Panc1 (cell line): ENCODE measurements around the gene WNT3A. TPM values are rescaled to one million over a fixed set of nuclear protein-coding genes. Genes with fewer than 3 reads are reported as not detected.

ENCODE experiments used
- ATAC-seq: fragments of 200-7000 bp; cut with Tn5 transposase; 2 replicates; pipeline ENCODE4 v1.9.1; 2020; ENCODE audit warnings: mild to moderate bottlenecking, moderate library complexity
- BruUV-seq: library from RNA; stranded (reverse); fragments of 400-500 nt; replicated peaks from 2 replicates; lab custom pipeline; 2021; lab: Mats Ljungman, UMichigan
- CTCF ChIA-PET: fragments of 300-600 bp; sonication (Branson Sonifier 250); formaldehyde crosslinking; loops from one replicate; lab custom pipeline; 2022; ENCODE audit warnings: antibody characterized with exemption; lab: Charles Lee
- POLR2A ChIA-PET: fragments of 300-600 bp; sonication (Branson Sonifier 250); formaldehyde crosslinking; loops from one replicate; lab custom pipeline; 2022; ENCODE audit warnings: antibody characterized with exemption; lab: Charles Lee
- DNase-seq: peaks from one replicate; pipeline ENCODE4 v3.0.0-alpha.2; 2010; ENCODE audit warnings: low read depth, low spot score
- H3K27ac ChIP-seq: 2 replicates; pipeline ENCODE4 v1.5.1; 2011; ENCODE audit warnings: mild to moderate bottlenecking, low read length, inconsistent platforms
- H3K27me3 ChIP-seq: fragments of 200-500 bp; sonication (Bioruptor generic); 2 replicates; pipeline ENCODE4 v1.6.0; 2014; ENCODE audit warnings: low read length, inconsistent platforms; ENCODE audit not compliant: control insufficient read depth, insufficient read depth
- H3K36me3 ChIP-seq: fragments of 200-500 bp; sonication (Bioruptor generic); 2 replicates; pipeline ENCODE4 v1.5.1; 2014; ENCODE audit warnings: inconsistent platforms, mild to moderate bottlenecking, low read length, moderate library complexity; ENCODE audit not compliant: control insufficient read depth, insufficient read depth
- H3K4me1 ChIP-seq: 2 replicates; pipeline ENCODE4 v1.5.1; 2011; ENCODE audit warnings: inconsistent platforms, mild to moderate bottlenecking, low read length, moderate library complexity; ENCODE audit not compliant: control insufficient read depth, insufficient read depth
- H3K4me3 ChIP-seq, 2 experiments: 2 replicates each; pipeline ENCODE4 v1.5.1; 2011 to 2012; ENCODE audit warnings: low read depth in 2 of 2, low read length in 2 of 2, mild to moderate bottlenecking in 2 of 2, inconsistent platforms in 1 of 2, moderate library complexity in 1 of 2
- H3K9me3 ChIP-seq: fragments of 200-500 bp; sonication (Bioruptor generic); 2 replicates; pipeline ENCODE4 v1.5.1; 2014; ENCODE audit warnings: low read depth, mild to moderate bottlenecking, inconsistent platforms, low read length, moderate library complexity; ENCODE audit not compliant: control insufficient read depth, insufficient read depth
- POLR2AphosphoS5 ChIP-seq: IDR thresholded peaks from 2 replicates; pipeline ENCODE4 v1.6.1; 2012; ENCODE audit warnings: mild to moderate bottlenecking, low read depth, low read length, moderate library complexity
- REST ChIP-seq, 2 experiments: IDR thresholded peaks; 2 replicates each; pipeline ENCODE4 v1.6.1; 2011 to 2012; ENCODE audit warnings: low read depth in 2 of 2, control low read depth in 1 of 2, low read length in 1 of 2, mild to moderate bottlenecking in 1 of 2, moderate library complexity in 1 of 2; ENCODE audit not compliant: insufficient read depth in 1 of 2
- SIN3A ChIP-seq: IDR thresholded peaks from 2 replicates; pipeline ENCODE4 v1.6.1; 2012; ENCODE audit warnings: low read depth, mild to moderate bottlenecking, low read length, moderate library complexity, borderline replicate concordance; ENCODE audit not compliant: insufficient read depth
- TCF7L2 ChIP-seq: IDR thresholded peaks from 2 replicates; pipeline ENCODE4 v1.6.1; 2011; ENCODE audit warnings: mild to moderate bottlenecking, low read depth, low read length, inconsistent platforms
- in situ Hi-C: cut with HindIII; loops from 2 replicates; pipeline ENCODE4 v1.10.0; 2016; ENCODE audit warnings: low sequenced_read_pairs, low pct_unique_long_range_greater_than_20kb
- intact Hi-C: fragments of 100-400 bp; cut with micrococcal nuclease; formaldehyde crosslinking; loops from one replicate; pipeline ENCODE4 v1.10.0; 2022; ENCODE audit not compliant: unreplicated experiment
- total RNA-seq: library from RNA; stranded (reverse); gene quantifications from one replicate; pipeline ENCODE4 v1.2.1, GENCODE V29; 2021; ENCODE audit not compliant: unreplicated experiment
- TF ChIP-seq, protein P1 (sequence below): fragments of 450-650 bp; IDR thresholded peaks from 2 replicates; pipeline ENCODE4 v1.5.1; 2017; ENCODE audit warnings: mild to moderate bottlenecking

The WNT3A gene
- total RNA-seq, 1 experiment from 2014 or later: not detected

GRCh38 chr1:228109073-228109961, 102.5 kb downstream of the WNT3A start, which contains the start of gene MRPL55:
Gene MRPL55, minus strand, starts transcription at chr1:228109299. Its CDS starts 1,039 bp downstream, at chr1:228108260.
- CTCF ChIA-PET: interaction anchor here (0.6 kb wide), 1 partner anchor 21 kb away, joined by 3 read pairs; no protein-coding TSS in a partner anchor
- TF ChIP-seq SIN3A (peak; percentile 76; the same call in 1 of the 2 replicates), TCF7L2 (peak; percentile 57; the same call in 1 of the 2 replicates), POLR2AphosphoS5 (peak; percentile 89), REST (IDR thresholded peaks at IDR 0.05; ENCODE audit: insufficient read depth in 1 of 2, low read depth in 2 of 2, low read length in 1 of 2) (peak in 1 of 2 experiments; percentile 44; a peak in 1 of 4 replicates)
- TF ChIP-seq, protein P1, sequence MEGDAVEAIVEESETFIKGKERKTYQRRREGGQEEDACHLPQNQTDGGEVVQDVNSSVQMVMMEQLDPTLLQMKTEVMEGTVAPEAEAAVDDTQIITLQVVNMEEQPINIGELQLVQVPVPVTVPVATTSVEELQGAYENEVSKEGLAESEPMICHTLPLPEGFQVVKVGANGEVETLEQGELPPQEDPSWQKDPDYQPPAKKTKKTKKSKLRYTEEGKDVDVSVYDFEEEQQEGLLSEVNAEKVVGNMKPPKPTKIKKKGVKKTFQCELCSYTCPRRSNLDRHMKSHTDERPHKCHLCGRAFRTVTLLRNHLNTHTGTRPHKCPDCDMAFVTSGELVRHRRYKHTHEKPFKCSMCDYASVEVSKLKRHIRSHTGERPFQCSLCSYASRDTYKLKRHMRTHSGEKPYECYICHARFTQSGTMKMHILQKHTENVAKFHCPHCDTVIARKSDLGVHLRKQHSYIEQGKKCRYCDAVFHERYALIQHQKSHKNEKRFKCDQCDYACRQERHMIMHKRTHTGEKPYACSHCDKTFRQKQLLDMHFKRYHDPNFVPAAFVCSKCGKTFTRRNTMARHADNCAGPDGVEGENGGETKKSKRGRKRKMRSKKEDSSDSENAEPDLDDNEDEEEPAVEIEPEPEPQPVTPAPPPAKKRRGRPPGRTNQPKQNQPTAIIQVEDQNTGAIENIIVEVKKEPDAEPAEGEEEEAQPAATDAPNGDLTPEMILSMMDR: no peak; the same call in 1 of the 2 replicates
- POLR2A ChIA-PET: no interaction called here
- DNase-seq (peak; percentile 76), ATAC-seq (peak; percentile 96)
- no peaks in the 10 kb centered on the region for H3K9me3 ChIP-seq
- no peaks in the 10 kb centered on the region for H3K27me3 ChIP-seq
- peaks cover 2% of the 10 kb centered on the region; the same call in 1 of the 2 replicates for H3K36me3 ChIP-seq
- intact Hi-C loops (no loop called here), in situ Hi-C loops (no loop called here)
- H3K27ac ChIP-seq: peak within 1 kb of the TSS; percentile 86
- H3K4me3 ChIP-seq: peak within 1 kb of the TSS; percentile 94 to 100
- peaks cover 11% of the 10 kb centered on the region for H3K4me1 ChIP-seq
- no TSS peak for BruUV-seq

- in situ Hi-C loops: no loop called here
- no peak for DNase-seq
- H3K27ac ChIP-seq: peak overlapping the region; percentile 67
These were observed 103.2 kb downstream of the WNT3A start for GRCh38 chr1:228109962-228110488.

More at GRCh38 chr1:228109962-228110488, 103.2 kb downstream of the WNT3A start:
- no peaks in the 10 kb centered on the region for H3K9me3 ChIP-seq
- peaks cover 2% of the 10 kb centered on the region; the same call in 1 of the 2 replicates for H3K36me3 ChIP-seq
- peaks cover 5% of the 10 kb centered on the region; the same call in 1 of the 2 replicates for H3K4me1 ChIP-seq
- BruUV-seq: TSS peak; percentile 78
- H3K4me3 ChIP-seq: peak overlapping the region; percentile 94 to 100
- TF ChIP-seq TCF7L2: no peak
- TF ChIP-seq, protein P1: no peak
- ChIA-PET POLR2A (no interaction called here), CTCF (interaction anchor here (0.6 kb wide), 1 partner anchor 21 kb away, joined by 3 read pairs; no protein-coding TSS in a partner anchor)
- H3K27me3 ChIP-seq: no peaks in the 10 kb centered on the region
- ATAC-seq: no peak
- intact Hi-C loops: no loop called here
